ENCODE results near the gene MRPS26.
"Not testable (repeated sequence)": the region's sequence is repeated elsewhere in the genome, so short reads cannot be mapped to it uniquely, and the experiment has no call there.

MRPS26 gene

GRCh38 chr20:3071266-3071609 lies 25.4 kb downstream of the MRPS26 start:
- DNase-seq: no peak
- in situ Hi-C loops (cut with MboI; ENCODE audit: low pct_unique_long_range_greater_than_20kb, low sequenced_read_pairs): no loop called here

DNA sequence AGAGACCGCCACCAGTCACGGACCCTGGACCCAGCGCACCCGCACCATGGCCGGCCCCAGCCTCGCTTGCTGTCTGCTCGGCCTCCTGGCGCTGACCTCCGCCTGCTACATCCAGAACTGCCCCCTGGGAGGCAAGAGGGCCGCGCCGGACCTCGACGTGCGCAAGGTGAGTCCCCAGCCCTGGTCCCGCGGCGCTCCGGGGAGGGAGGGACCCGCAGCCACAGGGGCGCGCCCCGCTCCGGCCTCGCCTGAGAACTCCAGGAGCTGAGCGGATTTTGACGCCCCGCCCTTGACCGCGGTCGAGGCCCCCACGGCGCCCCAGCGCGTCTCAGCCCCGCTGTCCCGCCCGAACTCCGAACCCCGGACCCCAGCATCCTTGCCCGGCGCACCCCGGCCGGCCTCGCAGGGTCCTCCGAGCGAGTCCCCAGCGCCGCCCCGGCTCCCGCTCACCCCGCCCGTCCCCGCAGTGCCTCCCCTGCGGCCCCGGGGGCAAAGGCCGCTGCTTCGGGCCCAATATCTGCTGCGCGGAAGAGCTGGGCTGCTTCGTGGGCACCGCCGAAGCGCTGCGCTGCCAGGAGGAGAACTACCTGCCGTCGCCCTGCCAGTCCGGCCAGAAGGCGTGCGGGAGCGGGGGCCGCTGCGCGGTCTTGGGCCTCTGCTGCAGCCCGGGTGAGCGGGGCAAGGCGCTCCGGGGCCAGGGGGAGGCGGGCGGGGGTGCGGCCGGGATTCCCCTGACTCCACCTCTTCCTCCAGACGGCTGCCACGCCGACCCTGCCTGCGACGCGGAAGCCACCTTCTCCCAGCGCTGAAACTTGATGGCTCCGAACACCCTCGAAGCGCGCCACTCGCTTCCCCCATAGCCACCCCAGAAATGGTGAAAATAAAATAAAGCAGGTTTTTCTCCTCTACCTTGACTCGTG lies 26.0 kb downstream of the MRPS26 start, which contains the start of gene OXT:
Gene OXT (plus strand): TSS at position 11 of the 920 bp plus-strand sequence. CDS start 36 bp downstream, at position 47.
- in situ Hi-C loops (cut with MboI; ENCODE audit: low pct_unique_long_range_greater_than_20kb, low sequenced_read_pairs): no loop called here
- peak; percentile 82 for DNase-seq

- in situ Hi-C loops (cut with MboI; ENCODE audit: low pct_unique_long_range_greater_than_20kb, low sequenced_read_pairs): no loop called here
- DNase-seq: no peak
Observed at GRCh38 chr20:3072530-3073250, 26.8 kb downstream of the MRPS26 start.

GRCh38 chr20:3073251-3073643 lies 27.4 kb downstream of the MRPS26 start:
- DNase-seq; in situ Hi-C loops (cut with MboI; ENCODE audit: low pct_unique_long_range_greater_than_20kb, low sequenced_read_pairs): not testable (repeated sequence)

DNA sequence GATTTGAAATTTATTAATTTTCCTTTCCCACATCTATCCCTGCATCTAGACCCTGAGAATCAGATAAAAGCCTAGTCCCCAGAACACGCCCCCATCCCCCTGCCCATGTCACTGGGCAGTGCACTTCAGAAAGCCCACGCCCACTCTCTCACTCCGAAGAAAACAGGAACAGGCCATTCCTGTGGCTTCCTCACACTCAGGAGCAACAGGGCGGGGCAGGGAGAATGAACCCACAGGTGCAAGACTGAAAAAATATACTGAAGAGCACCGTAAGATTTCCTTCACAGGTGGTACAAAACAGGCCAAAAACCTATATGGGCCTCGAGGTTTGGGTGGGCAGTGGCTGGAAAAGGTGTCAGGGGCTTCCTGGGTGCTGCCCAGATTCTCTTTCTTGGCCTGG lies 29.0 kb downstream of the MRPS26 start:
- in situ Hi-C loops (cut with MboI; ENCODE audit: low pct_unique_long_range_greater_than_20kb, low sequenced_read_pairs): no loop called here
- DNase-seq: peak; percentile 70

DNA sequence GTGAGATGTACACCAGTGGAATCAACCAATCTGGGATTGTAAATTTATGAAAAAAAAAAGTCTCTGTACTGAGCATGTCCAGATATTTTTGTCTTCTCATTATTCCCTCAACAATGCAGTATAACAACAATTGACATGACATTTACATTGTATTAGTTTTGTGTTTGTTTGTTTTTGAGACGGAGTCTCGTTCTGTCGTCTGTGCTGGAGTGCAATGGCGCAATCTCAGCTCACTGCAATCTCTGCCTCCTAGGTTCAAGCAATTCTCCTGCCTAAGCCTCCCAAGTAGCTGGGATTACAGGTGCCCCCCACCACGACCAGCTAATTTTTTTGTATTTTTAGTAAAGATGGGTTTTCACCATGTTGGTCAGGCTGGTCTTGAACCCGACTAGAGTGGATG lies 29.5 kb downstream of the MRPS26 start:
- in situ Hi-C loops (cut with MboI; ENCODE audit: low pct_unique_long_range_greater_than_20kb, low sequenced_read_pairs); DNase-seq: not testable (repeated sequence)

DNA sequence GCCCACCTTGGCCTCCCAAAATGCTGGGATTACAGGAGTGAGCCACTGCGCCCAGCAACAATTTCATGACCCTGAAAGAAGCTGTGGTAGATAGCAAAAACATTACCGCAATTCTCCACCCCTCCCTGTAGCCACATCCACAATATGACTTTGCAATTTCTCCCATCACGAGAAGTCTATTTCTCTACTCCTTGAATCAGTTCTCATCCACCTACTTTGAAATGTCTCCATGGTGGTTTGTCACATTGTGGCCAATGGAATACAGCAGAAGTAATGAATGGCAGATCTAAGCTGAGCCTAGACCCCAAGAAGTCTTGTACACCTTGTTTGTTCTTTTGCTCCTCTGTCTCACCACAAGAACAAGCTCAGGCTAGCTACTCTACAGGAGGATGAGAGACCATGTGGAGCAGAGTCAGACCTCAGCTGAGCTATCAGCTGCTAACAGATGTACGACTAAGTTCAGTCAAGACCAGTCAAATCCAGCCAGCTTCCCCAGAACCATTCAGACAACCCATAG lies 31.8 kb downstream of the MRPS26 start:
- in situ Hi-C loops (cut with MboI; ENCODE audit: low pct_unique_long_range_greater_than_20kb, low sequenced_read_pairs): no loop called here
- DNase-seq: peak; percentile 78

DNA sequence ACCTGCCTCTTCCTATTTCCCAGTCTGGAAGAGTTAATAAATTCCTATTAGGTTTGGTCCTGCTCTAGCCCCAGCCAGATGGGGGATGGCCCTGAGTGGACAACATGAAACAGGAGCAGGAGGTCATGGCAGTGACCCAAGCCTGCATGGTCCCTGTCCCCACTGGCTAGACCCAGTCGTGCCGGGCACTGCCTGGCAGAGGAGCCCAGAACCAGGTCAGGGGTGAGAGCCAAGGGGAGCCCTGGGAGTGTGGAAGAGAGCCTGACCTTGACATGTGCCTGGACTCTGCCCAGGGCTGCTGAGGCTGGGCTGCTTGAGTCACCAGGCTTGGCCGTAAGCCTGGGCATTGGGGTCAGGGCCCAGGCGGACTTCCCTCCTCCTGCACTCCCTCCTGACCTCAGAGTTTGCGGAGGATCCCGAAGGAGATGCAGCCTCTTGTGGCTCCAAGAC lies 35.1 kb downstream of the MRPS26 start:
- in situ Hi-C loops (cut with MboI; ENCODE audit: low pct_unique_long_range_greater_than_20kb, low sequenced_read_pairs): no loop called here
- DNase-seq: no peak

- no peak for DNase-seq
- in situ Hi-C loops (cut with MboI; ENCODE audit: low pct_unique_long_range_greater_than_20kb, low sequenced_read_pairs): no loop called here
Observed at GRCh38 chr20:3081641-3082040, 35.8 kb downstream of the MRPS26 start.

GRCh38 chr20:3082306-3082951 lies 36.6 kb downstream of the MRPS26 start:
- in situ Hi-C loops (cut with MboI; ENCODE audit: low pct_unique_long_range_greater_than_20kb, low sequenced_read_pairs): no loop called here
- DNase-seq: no peak

GRCh38 chr20:3082955-3083952 lies 37.4 kb downstream of the MRPS26 start:
- in situ Hi-C loops (cut with MboI; ENCODE audit: low pct_unique_long_range_greater_than_20kb, low sequenced_read_pairs): no loop called here

DNA sequence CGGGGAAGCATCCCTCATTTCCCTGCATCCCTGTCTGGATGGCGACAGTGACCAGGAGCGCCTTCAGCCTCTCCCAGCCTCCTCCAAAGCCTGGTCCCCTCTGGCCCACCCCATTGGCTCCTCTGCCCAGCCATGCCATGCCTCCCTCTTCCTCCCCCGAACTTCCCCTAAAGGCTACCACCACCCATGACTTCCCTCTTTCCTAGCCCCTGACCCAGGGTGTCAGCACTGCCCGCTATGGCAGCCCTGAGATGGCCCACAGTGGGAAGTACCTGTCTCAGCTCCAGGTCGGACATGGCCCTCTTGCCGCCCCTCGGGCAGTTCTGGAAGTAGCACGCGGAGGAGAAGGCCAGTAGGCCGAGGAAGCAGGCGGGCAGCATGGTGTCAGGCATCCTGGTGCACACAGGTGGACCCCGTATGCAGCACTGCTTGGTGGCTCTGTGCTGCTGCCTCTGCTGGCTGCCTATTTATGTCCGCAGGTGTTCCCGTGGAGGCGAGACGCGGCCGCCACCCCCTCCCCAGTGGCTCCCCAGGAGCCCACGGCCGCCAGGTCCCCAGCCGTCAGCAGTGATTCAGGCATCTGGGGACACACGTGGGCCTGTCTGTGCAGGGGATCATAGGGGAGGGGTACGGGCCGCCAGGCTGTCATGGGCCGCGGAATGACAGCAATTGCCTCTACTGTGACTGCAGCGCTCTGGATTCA lies 38.6 kb downstream of the MRPS26 start, which contains the start of gene AVP:
Gene AVP (minus strand): TSS at position 442 of the 703 bp plus-strand sequence. CDS start 50 bp downstream, at position 392.
- no peak for DNase-seq
- in situ Hi-C loops (cut with MboI; ENCODE audit: low pct_unique_long_range_greater_than_20kb, low sequenced_read_pairs): no loop called here

More at GRCh38 chr20:3082955-3083952, 37.4 kb downstream of the MRPS26 start:
- DNase-seq: peak; percentile 71

DNA sequence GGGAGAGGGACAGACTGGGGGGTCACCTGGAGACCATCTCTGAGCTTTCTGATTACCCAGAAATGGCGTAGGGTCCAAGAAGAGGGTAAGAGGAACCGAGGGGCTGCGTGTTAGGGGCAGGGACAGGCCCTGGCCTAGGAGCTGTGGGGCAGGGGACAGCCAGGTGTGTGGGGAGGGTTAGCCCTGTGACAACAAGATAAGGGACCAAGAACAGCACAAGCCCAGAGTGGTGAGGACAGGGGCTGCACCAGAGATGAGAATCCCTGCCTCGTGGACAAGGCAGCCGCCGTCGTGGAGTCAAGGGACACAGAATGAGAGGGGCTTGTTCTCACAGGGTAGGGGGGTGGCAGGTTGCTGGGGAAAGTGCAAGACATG lies 39.1 kb downstream of the MRPS26 start:
- DNase-seq: no peak
- in situ Hi-C loops (cut with MboI; ENCODE audit: low pct_unique_long_range_greater_than_20kb, low sequenced_read_pairs): no loop called here

DNA sequence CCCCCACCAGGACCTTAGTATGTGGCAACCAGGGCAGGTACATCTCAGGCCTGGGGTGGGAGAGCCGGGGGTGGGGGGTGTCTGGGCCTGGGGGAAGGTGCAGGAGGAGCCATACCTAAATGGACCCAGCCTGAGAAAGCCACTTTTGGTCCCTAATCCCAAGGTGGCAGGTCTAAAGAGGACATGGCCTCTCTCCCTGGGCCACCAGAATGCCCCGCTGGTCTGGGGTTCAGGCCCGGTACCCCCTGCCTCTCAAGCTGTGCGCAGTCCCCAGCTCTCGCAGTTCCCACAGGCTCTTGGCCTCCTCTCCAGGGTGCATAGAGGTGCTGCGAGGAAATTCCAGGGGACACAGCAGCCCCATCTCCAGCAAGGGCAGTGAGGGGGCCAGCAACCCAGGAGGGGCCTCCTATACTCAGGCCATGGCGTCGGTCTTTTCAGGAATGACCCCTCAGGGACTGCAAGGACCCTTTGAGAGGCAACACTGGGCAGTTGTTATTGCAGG lies 39.8 kb downstream of the MRPS26 start:
- in situ Hi-C loops (cut with MboI; ENCODE audit: low pct_unique_long_range_greater_than_20kb, low sequenced_read_pairs): no loop called here

DNA sequence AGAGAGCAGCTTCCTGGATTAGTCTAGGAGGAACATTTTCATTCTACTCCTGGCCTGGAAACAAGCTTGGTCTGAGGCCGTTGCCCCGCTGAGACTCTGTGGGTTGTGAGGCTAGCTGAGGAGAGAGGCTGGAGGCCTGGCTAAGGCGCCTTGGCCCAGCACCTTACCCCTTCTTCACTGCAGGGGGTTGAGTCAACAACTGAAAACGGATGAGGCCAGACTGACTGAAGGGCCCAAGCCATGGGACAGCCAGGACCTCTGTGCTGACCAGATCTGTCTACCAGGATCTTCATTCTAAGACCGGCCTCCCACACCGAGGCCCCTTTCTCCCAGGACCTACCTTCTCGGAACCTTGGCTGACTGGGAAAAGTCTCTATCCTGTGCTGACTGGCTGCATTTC lies 42.2 kb downstream of the MRPS26 start:
- in situ Hi-C loops (cut with MboI; ENCODE audit: low pct_unique_long_range_greater_than_20kb, low sequenced_read_pairs): no loop called here
- DNase-seq: no peak

More for the DNA sequence above, 39.8 kb downstream of the MRPS26 start:
- DNase-seq: no peak

DNA sequence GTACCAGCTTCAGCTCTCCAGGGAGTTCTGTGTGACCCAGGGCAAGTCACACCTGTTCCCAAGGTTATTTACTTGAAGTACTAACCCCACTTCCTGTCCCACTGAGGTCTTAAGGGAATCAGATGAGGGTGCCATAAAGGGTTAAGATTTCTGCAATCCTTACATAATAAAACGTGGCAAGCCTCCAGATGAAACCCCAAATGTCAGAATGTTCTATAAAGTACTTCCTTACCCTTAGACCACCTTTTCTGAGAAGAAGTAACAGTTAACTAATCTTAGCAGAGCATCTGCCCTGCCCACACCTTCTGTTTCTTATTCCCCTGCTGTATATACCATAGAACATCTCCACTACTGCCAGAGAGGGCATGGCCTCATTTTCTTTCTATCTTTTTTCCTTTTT lies 44.7 kb downstream of the MRPS26 start:
- in situ Hi-C loops (cut with MboI; ENCODE audit: low pct_unique_long_range_greater_than_20kb, low sequenced_read_pairs): no loop called here
- DNase-seq: peak; percentile 98

GRCh38 chr20:3092611-3093379 lies 46.9 kb downstream of the MRPS26 start:
- DNase-seq: peak; percentile 88
- in situ Hi-C loops (cut with MboI; ENCODE audit: low pct_unique_long_range_greater_than_20kb, low sequenced_read_pairs): no loop called here
